GM12801 (cell line): ENCODE data around the gene PITPNB.

Experiments
- CTCF ChIP-seq: IDR thresholded peaks from one replicate; pipeline ENCODE4 v1.5.1; 2011; ENCODE audit warnings: control low read depth; ENCODE audit not compliant: insufficient read length; ENCODE audit errors: extremely low read depth

PITPNB gene

GRCh38 chr22:27952779-27953178 is 33.7 kb upstream of the PITPNB start:
- no peak for TF ChIP-seq CTCF

GRCh38 chr22:27952091-27952490 is 33.0 kb upstream of the PITPNB start:
- no peak for TF ChIP-seq CTCF

- TF ChIP-seq CTCF = no peak
Observed at GRCh38 chr22:27949421-27949820, 30.4 kb upstream of the PITPNB start.

- TF ChIP-seq CTCF = no peak
Observed at GRCh38 chr22:27948569-27948968, 29.5 kb upstream of the PITPNB start.

GRCh38 chr22:27947448-27947847 is 28.4 kb upstream of the PITPNB start:
- no peak for TF ChIP-seq CTCF

GRCh38 chr22:27941143-27941542 is 22.1 kb upstream of the PITPNB start:
- TF ChIP-seq CTCF = no peak

GRCh38 chr22:27937453-27937852 is 18.4 kb upstream of the PITPNB start:
- TF ChIP-seq CTCF = no peak

GRCh38 chr22:27935897-27936296 is 16.8 kb upstream of the PITPNB start:
- TF ChIP-seq CTCF = no peak
